Measurements from ENCODE around the gene POPDC3. TPM values are rescaled to one million over a fixed set of nuclear protein-coding genes. Genes with fewer than 3 reads are reported as not detected.

The POPDC3 gene
- total RNA-seq, 2 donors from 2014 or later = 0.24 TPM; not detected in 1

GRCh38 chr6:105211831-105212230 lies 32.0 kb upstream of the POPDC3 start:
- Histone ChIP-seq H3K27me3 (no peaks in the 10 kb centered on the region), H3K9ac (ENCODE audit: low read depth in 2 of 2, low read length in 2 of 2) (no peak overlapping the region), H3K27ac (no peak overlapping the region), H3K4me1 (no peaks in the 10 kb centered on the region), H3K9me3 (no peaks in the 10 kb centered on the region), H3K36me3 (no peaks in the 10 kb centered on the region), H3K4me3 (no peak overlapping the region)
- DNase-seq = no peak
- no peak for TF ChIP-seq CTCF (IDR thresholded peaks at IDR 0.05)
- intact Hi-C loops (cut with DNase I) = no loop called here

GRCh38 chr6:105210932-105211531 lies 31.2 kb upstream of the POPDC3 start:
- intact Hi-C loops (cut with DNase I) = no loop called here
- no peak overlapping the region for H3K4me3 ChIP-seq
- no peaks in the 10 kb centered on the region for H3K4me1 ChIP-seq
- DNase-seq = no peak
- TF ChIP-seq CTCF (IDR thresholded peaks at IDR 0.05) = no peak
- no peaks in the 10 kb centered on the region for H3K36me3 ChIP-seq
- no peaks in the 10 kb centered on the region for H3K27me3 ChIP-seq
- no peaks in the 10 kb centered on the region for H3K9me3 ChIP-seq
- no peak overlapping the region for H3K27ac ChIP-seq
- H3K9ac ChIP-seq (ENCODE audit: low read depth in 2 of 2, low read length in 2 of 2) = no peak overlapping the region

GRCh38 chr6:105209950-105210706 lies 30.3 kb upstream of the POPDC3 start:
- Histone ChIP-seq H3K4me1 (no peaks in the 10 kb centered on the region), H3K27me3 (no peaks in the 10 kb centered on the region), H3K9ac (ENCODE audit: low read depth in 2 of 2, low read length in 2 of 2) (no peak overlapping the region), H3K36me3 (no peaks in the 10 kb centered on the region), H3K9me3 (no peaks in the 10 kb centered on the region), H3K27ac (no peak overlapping the region), H3K4me3 (no peak overlapping the region)
- intact Hi-C loops (cut with DNase I) = no loop called here
- DNase-seq = no peak
- no peak for TF ChIP-seq CTCF (IDR thresholded peaks at IDR 0.05)

- Histone ChIP-seq H3K4me3 (no peak overlapping the region), H3K9me3 (no peaks in the 10 kb centered on the region), H3K4me1 (no peaks in the 10 kb centered on the region), H3K27me3 (no peaks in the 10 kb centered on the region), H3K36me3 (no peaks in the 10 kb centered on the region), H3K9ac (ENCODE audit: low read depth in 2 of 2, low read length in 2 of 2) (no peak overlapping the region), H3K27ac (no peak overlapping the region)
- intact Hi-C loops (cut with DNase I) = no loop called here
- DNase-seq = no peak
- no peak for TF ChIP-seq CTCF (IDR thresholded peaks at IDR 0.05)
Measured at GRCh38 chr6:105207524-105208269, 27.9 kb upstream of the POPDC3 start.

GRCh38 chr6:105204768-105205167 lies 25.0 kb upstream of the POPDC3 start:
- Histone ChIP-seq H3K4me1 (no peaks in the 10 kb centered on the region), H3K9ac (ENCODE audit: low read depth in 2 of 2, low read length in 2 of 2) (no peak overlapping the region)

More at GRCh38 chr6:105204768-105205167, 25.0 kb upstream of the POPDC3 start:
- no peak overlapping the region for H3K27ac ChIP-seq
- H3K36me3 ChIP-seq = no peaks in the 10 kb centered on the region
- TF ChIP-seq CTCF (IDR thresholded peaks at IDR 0.05) = no peak
- no peak overlapping the region for H3K4me3 ChIP-seq
- H3K27me3 ChIP-seq = no peaks in the 10 kb centered on the region
- intact Hi-C loops (cut with DNase I) = no loop called here
- no peak for DNase-seq
- H3K9me3 ChIP-seq = no peaks in the 10 kb centered on the region

Measured in colonic mucosa (tissue), 4 donors.